Prostate gland (tissue), 2 donors: ENCODE results near the gene LRRIQ1. TPM values are rescaled to one million over a fixed set of nuclear protein-coding genes. Genes with fewer than 3 reads are reported as not detected.

ENCODE experiments used
- DNase-seq: peaks from one replicate; pipeline ENCODE4 v3.0.0-alpha.2; 2019; ENCODE audit warnings: low spot score
- H3K27ac ChIP-seq, 2 donors: fragments of 200-600 bp; sonication (generic); 2 replicates each; pipeline ENCODE4 v1.5.1; 2017 to 2019
- H3K27me3 ChIP-seq: fragments of 200-600 bp; sonication (generic); replicated peaks from 2 replicates; pipeline ENCODE4 v1.5.1; 2019; ENCODE audit not compliant: insufficient read depth
- H3K36me3 ChIP-seq, 2 donors: fragments of 200-600 bp; sonication (generic); 1 replicate in 1 of 2; 2 replicates in 1 of 2; pipeline versions ENCODE4 v1.5.1 to v1.8.1; 2017 to 2019
- H3K4me1 ChIP-seq: fragments of 200-600 bp; sonication (generic); replicated peaks from 2 replicates; pipeline ENCODE4 v1.5.1; 2019
- H3K4me3 ChIP-seq, 2 donors: fragments of 200-600 bp; sonication (generic); 2 replicates each; pipeline ENCODE4 v1.5.1; 2017 to 2019
- H3K9me3 ChIP-seq: fragments of 200-600 bp; sonication (generic); 2 replicates; pipeline ENCODE4 v1.5.1; 2017
- POLR2A ChIP-seq: fragments of 450-650 bp; IDR thresholded peaks from one replicate; pipeline ENCODE4 v1.6.1; 2016; ENCODE audit warnings: antibody characterized with exemption, mild to moderate bottlenecking
- POLR2AphosphoS5 ChIP-seq: sonication (generic); formaldehyde crosslinking; IDR thresholded peaks from one replicate; pipeline ENCODE4 v1.6.1; 2017; ENCODE audit warnings: antibody characterized with exemption
- WGBS: methylation state at CpG from one replicate; pipeline ENCODE4 v1.1.5; 2018; 5-methylcytosine and 5-hydroxymethylcytosine counted together
- intact Hi-C: fragments of 100-400 bp; cut with DNase I; formaldehyde crosslinking; loops from one replicate; pipeline ENCODE4 v1.14.2; 2022
- total RNA-seq, 2 donors: library from RNA; depleted of rRNA; stranded (reverse); fragments of >200 nt; gene quantifications; one replicate each; pipeline ENCODE4 v1.1.0, GENCODE V29; 2016
- TF ChIP-seq, protein P1 (sequence below), 4 experiments: fragments of 200-600 bp in 2 of 4; fragments of 450-650 bp in 2 of 4; sonication (generic) in 2 of 4; IDR thresholded peaks; 1 replicate in 3 of 4; 2 replicates in 1 of 4; pipeline ENCODE4 v1.5.1; 2016 to 2019; ENCODE audit warnings: antibody characterized with exemption in 4 of 4, mild to moderate bottlenecking in 2 of 4, moderate library complexity in 2 of 4

Gene LRRIQ1, protein sequence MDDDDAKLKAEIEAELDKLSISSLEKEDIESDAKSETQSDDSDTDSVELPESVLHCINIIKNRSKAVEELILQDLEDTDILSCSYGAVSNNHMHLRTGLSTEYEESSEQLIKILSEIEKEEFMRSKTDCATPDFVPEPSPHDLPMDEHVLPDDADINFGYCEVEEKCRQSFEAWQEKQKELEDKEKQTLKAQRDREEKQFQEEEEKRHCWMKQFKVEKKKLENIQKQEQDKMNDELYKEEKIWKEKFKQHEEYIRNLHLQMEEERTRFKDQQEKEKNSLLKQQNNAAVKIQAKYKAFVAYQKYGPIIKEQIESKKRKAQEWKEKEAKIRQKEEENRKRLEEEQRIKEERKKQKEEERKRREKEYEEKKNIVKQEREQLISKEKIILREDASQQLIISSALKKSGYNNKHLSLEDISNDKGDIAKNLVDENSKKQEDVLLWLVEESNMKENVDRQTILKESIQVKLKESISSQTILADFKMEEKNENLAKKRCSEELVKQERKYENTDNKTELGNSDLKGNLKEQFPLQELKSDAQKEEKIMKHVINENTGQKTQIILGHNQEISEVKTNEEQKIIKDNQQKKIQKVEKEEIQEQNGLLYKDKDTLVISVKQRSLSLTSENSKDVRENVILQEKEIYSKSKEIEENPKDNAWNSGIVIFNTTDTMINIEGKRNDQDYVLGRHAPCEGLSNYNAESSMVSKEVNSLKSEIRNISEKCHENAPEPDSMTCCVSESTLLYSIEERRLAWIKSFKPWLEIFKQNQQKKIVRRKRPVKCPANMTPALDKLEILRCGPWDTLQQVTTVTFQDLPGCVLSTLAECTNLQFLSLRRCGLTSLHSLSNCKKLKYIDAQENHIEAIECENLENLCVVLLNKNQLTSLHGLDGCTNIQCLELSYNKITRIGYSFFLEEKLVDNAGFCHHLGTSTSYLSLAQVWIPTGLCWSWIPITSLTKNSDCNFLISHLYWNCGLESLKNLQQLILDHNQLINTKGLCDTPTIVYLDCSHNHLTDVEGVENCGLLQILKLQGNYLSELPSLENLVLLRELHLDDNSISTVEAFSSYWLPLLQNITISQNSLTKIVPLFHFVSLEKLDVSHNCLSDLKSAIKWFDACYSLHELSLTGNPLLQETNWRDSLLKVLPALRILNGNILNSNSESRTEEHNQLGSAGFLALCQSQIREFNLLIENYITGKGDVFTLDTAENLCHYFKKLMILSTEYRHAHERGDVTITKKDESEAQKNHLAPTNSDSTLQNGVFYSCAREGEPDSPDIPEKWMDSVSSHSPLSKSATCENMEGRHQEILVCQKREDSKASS (N-terminal part only)
- total RNA-seq: 10 to 100 TPM in 1 of 2 donors, 1 to 10 TPM in 1; 2.6 to 12.8 TPM

DNA sequence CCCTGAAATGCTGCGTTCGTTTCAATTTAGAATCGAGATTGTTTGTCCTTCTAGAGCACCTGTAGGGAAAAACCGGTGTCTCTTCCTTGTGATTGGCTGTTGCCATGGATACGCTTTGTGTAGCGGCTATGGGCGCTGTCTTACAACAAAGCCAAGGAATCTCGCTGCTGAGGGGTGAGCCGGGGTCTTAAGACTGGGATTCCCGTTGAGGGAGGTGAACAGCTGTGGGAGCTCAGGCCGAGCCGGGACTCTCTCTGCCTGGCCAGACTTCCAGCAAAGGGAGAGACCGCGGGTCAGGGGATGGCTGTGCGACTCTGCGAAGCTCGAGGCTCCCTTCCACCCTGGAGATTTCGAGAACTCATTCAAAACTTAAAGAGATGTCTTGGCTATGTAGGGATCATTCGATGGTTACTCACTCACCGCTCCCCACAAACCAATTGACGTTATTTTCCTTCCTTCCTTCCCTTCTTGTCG lies at the start of gene LRRIQ1, which contains the start of gene TSPAN19:
TSS of gene LRRIQ1 (plus strand) at position 118 of the 474 bp plus-strand sequence. CDS start 1,826 bp downstream, outside the sequence.
TSS of gene TSPAN19 (minus strand) at position 44 of the 474 bp plus-strand sequence. CDS start 6,331 bp downstream, outside the sequence.
- TF ChIP-seq, protein P1, sequence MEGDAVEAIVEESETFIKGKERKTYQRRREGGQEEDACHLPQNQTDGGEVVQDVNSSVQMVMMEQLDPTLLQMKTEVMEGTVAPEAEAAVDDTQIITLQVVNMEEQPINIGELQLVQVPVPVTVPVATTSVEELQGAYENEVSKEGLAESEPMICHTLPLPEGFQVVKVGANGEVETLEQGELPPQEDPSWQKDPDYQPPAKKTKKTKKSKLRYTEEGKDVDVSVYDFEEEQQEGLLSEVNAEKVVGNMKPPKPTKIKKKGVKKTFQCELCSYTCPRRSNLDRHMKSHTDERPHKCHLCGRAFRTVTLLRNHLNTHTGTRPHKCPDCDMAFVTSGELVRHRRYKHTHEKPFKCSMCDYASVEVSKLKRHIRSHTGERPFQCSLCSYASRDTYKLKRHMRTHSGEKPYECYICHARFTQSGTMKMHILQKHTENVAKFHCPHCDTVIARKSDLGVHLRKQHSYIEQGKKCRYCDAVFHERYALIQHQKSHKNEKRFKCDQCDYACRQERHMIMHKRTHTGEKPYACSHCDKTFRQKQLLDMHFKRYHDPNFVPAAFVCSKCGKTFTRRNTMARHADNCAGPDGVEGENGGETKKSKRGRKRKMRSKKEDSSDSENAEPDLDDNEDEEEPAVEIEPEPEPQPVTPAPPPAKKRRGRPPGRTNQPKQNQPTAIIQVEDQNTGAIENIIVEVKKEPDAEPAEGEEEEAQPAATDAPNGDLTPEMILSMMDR (IDR thresholded peaks at IDR 0.05): no peak
- TF ChIP-seq POLR2A: no peak
- TF ChIP-seq POLR2AphosphoS5: peak; percentile 87
- WGBS: under 1% methylated on average over 22 of the region's 22 CpGs
- intact Hi-C loops: no loop called here
- Histone ChIP-seq H3K36me3 (no peaks in the 10 kb centered on the region), H3K27ac (no peak within 1 kb of the TSS), H3K4me1 (no peaks in the 10 kb centered on the region), H3K4me3 (peak within 1 kb of the TSS; percentile 41 to 42), H3K9me3 (no peaks in the 10 kb centered on the region), H3K27me3 (no peaks in the 10 kb centered on the region)
- peak; percentile 77 for DNase-seq

DNA sequence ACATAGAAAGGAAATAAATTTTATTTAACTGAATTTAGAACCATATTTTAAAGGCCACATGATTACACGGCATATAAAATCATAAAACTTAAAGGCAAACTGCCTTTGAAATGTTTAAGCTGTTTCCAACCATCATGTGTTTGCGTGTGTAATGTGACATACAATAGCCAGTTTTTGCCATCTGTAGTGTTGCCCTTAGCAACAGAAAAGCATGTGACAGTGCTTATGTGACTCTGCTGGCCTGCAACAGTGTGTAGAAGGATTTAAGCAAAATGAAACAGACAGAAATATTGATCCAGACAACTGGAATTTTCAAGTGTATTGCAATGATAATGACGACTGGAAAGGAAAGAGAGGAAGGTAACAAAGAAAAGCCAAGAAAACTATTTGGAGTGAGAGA lies 49.6 kb upstream of the LRRIQ1 start:
- WGBS: 73% methylated on average over 3 of the region's 3 CpGs
- Histone ChIP-seq H3K4me1 (no peaks in the 10 kb centered on the region), H3K36me3 (no peaks in the 10 kb centered on the region), H3K4me3 (no peak overlapping the region), H3K27ac (no peak overlapping the region), H3K9me3 (no peaks in the 10 kb centered on the region), H3K27me3 (no peaks in the 10 kb centered on the region)
- intact Hi-C loops: no loop called here
- DNase-seq: no peak
- no peak for TF ChIP-seq POLR2AphosphoS5
- no peak for TF ChIP-seq POLR2A
- TF ChIP-seq, protein P1 (IDR thresholded peaks at IDR 0.05): no peak

DNA sequence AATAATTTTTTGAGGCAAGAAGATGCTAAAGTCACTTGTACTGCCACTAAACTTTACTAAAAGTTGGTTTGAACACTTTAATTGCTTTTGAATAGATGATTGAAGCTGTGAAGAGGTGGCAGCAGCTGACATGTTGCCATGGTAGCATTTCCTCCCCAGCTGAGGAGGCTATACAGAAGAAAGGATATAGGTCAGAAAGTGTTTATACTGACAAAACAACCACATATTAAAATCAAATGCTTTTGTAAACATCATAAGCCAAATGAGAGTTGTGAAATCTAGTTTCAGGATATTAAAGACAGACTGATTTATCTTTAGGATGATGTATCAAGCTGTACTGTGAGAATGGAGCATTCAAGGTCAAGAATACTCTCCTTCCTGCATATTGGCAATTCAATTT lies 41.7 kb upstream of the LRRIQ1 start:
- DNase-seq: no peak
- Histone ChIP-seq H3K4me3 (no peak overlapping the region), H3K4me1 (no peaks in the 10 kb centered on the region), H3K9me3 (no peaks in the 10 kb centered on the region), H3K27ac (no peak overlapping the region), H3K36me3 (no peaks in the 10 kb centered on the region), H3K27me3 (no peaks in the 10 kb centered on the region)
- TF ChIP-seq, protein P1 (IDR thresholded peaks at IDR 0.05): no peak
- TF ChIP-seq POLR2A (no peak), POLR2AphosphoS5 (no peak)
- intact Hi-C loops: no loop called here

DNA sequence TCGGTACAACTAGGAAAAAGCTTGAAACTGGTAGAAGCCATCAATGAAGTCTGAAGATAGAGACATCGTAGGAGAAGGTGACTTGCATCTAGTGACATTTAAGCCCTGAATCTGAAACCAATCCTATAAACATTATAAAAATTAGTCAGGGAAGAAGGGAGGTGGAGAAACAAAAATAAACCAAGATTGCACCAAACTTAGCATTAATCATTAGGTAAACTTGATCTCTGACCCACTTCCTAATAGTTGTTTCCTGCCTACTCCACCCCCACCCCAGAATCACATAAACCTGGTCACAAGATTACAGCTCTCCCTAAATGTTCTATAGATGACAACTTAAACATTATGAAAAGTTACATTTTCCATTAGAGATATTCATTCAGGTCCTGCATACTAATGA lies 40.5 kb upstream of the LRRIQ1 start:
- DNase-seq: no peak
- no peaks in the 10 kb centered on the region for H3K9me3 ChIP-seq
- intact Hi-C loops: no loop called here
- WGBS: 65% methylated on average over 2 of the region's 2 CpGs
- H3K27me3 ChIP-seq: no peaks in the 10 kb centered on the region
- no peaks in the 10 kb centered on the region for H3K36me3 ChIP-seq
- no peaks in the 10 kb centered on the region for H3K4me1 ChIP-seq
- TF ChIP-seq POLR2AphosphoS5 (no peak), POLR2A (no peak)
- TF ChIP-seq, protein P1 (IDR thresholded peaks at IDR 0.05): no peak
- H3K27ac ChIP-seq: no peak overlapping the region
- no peak overlapping the region for H3K4me3 ChIP-seq
